ENCODE data around the gene ACOT11.
"Not testable (repeated sequence)": the region's sequence is repeated elsewhere in the genome, so short reads cannot be mapped to it uniquely, and the experiment has no call there.

The ACOT11 gene

DNA sequence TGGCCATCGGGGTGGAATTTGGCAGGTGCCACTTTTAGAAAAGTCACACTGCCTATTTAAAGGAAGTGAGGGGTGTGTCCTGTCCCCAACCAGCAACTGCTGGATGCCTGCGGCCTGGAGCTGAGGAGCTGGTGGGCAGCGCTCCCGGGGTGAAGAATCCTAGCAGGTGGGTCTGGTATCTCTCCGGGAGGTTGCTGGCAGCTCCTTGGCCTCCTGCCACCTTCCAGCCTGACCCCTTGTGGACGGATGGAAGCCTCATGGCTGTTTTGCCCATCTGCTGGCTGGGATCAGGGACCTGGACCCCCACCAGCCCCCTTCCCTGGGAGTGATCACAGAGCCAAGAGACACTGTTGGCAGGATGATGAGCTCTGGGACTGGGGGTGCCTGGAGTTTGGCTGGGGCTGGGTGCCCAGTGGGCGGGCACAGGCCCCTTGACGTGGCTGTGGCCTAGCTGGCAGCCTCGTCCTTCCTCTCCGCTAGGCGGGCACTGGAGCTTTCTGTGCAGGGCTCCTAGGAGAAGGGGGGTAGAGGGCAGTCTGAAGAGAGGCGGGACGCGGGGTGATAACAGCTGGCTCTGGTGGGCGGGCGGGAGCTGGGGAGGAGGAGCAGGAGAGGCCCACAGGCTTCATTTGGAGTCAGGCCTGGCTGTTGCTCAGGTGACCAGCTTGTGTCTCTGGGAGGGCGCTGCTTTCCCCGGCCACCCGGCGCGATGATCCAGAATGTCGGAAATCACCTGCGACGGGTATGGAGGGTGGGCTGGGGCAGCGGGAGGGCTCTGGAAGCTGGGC is at the start of gene ACOT11:
TSS of gene ACOT11 (plus strand) at position 628 of the 788 bp plus-strand sequence. CDS start at position 710, 82 bp downstream.
- DNase-seq (ENCODE audit: low spot score) = no peak

DNA sequence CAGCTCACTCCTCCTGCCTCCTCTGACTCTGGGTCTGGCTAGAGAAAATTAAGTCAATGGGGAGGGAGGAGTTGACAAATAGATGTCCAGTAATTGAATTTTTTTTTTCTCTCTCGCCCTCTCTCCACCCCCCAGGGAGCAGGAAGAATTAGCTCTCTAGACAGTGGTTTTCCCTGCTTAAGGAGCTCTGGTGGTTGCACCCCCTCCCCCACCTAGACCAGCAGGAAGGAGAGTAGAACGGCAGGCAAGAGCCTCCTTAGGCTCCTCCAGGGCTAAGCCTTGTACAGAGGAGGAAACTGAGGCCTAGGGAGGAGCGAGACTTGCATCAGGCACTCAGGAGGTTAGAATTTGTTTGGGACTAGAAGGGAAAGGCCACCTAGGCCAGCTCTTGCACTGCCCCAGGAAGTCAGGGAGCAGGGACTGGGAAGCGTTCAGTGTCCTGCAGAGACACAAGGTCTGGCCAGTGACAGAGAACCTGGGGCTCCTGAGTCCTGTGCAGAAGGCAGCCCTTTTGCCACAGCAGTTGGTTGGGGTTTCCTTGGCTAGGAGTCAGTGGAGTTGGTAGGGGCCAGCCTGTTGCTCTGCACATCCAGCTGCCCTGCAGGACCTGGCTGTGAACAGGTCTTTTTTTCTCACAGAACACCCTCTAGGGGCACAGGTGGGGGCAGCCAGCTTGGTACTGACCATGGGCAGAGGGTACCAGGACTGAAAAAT is 49.5 kb upstream of the ACOT11 start:
- DNase-seq (ENCODE audit: low spot score) = no peak

DNA sequence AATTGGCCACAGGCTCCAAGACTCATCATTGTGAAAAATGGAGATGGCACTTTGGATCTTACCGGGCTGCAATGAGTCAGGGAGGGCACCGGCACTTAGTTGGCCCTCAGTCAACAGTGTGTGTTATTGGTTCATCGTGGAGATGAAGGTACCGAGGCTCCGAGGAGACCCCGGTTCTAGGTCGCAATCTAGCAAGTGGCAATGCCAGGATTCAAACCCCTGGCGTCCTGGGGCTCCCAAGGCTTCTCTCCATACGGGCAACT is 49.0 kb upstream of the ACOT11 start:
- DNase-seq (ENCODE audit: low spot score) = no peak

DNA sequence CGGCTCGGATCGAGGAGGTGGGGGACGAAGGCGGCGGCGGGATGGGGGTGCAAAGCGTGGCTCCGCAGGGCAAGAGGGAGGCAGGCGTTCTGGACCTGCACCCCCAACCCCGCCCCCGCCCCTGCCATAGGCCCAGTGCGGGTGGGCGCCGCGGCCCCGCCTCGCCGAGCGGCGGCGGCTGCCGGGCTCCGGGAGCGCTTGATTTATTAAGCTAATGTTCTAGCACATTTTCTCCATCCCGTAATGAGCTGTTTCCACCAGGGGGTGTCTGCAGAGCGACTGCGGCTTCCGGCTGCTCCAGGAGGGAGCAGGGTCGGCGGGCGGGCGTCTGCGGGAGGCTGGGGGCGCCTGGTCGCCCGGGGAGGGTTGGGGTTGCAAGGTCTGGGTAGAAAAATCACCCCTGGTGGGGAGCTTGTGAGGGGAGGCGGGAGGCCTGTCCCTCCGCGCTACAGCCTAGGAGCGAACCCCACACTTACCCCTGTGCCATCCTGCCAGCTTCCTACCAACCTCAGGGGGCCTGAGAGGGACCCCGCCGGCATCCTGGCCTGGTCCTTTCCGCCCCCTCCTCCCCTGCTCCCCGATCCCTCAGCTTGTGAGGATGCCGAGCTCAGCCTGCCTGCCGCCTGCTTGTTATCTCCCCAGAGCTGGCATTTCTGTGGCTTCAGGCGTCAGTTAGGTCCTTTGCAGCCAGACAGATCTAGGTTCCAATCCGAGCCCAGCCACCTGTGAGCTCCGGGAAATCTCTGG is 48.5 kb upstream of the ACOT11 start:
- peak; percentile 34 for DNase-seq (ENCODE audit: low spot score)

DNA sequence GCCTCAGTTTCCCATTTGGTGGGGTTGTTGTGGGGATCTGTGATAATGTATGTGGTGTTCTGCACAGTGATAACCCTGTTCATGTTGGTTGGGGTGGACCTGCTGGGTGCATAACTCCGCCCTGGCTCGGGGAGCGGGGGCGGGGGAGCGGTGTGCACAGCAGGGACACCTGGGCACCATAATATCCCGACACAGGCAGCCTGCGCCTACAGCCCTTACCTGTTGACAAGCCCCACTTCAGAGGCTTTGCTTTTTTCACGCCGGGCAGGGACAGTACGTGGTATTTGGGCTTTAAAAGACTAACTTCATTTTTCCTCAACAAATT is 48.0 kb upstream of the ACOT11 start:
- DNase-seq (ENCODE audit: low spot score) = no peak

DNA sequence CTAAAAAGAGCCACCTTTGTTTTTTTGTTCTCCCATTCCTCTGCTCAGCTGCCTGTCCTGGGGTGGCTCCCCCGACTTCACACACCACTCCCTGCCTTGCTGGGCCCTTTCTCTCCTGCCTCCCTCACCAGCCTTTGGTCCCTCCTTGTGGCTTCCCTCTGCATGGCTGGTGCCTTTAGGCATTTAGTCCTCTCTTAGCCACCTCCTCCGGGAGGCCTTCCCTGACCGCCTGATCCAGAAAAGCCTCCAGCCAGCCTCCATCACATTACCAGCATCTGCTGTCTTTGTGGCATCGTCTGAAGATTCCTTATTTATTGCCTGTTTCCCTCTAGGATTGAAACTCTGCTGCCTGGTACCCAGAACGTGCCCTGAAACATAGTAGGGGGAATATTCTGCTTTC is 46.2 kb upstream of the ACOT11 start:
- DNase-seq (ENCODE audit: low spot score) = no peak

DNA sequence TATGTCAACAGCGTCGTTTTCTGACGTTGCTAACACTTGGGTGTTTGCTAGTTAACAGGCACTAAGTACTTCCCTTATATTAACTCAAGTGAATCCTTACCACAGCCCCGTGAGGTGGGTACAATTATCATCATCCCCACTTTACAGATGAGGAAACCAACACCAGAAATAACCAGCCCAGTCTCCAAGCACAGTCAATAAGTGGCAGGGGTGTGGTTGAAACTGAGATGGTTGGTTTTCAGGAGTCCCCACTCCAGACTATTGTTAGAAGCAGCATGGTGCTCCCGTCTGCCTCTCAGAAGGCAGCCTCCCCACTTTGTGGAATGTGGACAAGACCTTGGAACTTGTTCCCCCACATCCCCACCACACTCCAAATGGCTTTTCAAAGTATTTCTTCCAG is 45.7 kb upstream of the ACOT11 start:
- DNase-seq (ENCODE audit: low spot score) = no peak

DNA sequence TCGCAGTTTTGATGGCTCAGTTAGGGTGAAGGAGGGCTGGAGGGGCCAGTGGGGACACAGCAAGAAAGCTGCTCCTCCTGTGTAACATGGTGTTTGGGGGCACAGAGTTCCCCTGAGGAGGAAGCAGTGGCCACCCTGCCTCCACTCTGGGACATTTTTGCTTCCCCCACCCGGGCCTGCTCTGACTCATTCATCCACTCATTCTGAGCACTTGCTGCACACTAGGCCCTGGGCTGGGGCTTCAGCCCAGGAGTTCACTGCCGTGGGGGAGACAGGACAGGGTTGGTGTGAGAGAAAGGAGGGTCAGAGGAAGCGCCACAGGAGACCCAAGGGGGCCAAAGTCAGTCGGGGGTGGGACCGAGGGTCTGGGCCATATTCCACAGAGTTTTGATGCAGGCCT is 41.4 kb upstream of the ACOT11 start:
- no peak for DNase-seq (ENCODE audit: low spot score)

DNA sequence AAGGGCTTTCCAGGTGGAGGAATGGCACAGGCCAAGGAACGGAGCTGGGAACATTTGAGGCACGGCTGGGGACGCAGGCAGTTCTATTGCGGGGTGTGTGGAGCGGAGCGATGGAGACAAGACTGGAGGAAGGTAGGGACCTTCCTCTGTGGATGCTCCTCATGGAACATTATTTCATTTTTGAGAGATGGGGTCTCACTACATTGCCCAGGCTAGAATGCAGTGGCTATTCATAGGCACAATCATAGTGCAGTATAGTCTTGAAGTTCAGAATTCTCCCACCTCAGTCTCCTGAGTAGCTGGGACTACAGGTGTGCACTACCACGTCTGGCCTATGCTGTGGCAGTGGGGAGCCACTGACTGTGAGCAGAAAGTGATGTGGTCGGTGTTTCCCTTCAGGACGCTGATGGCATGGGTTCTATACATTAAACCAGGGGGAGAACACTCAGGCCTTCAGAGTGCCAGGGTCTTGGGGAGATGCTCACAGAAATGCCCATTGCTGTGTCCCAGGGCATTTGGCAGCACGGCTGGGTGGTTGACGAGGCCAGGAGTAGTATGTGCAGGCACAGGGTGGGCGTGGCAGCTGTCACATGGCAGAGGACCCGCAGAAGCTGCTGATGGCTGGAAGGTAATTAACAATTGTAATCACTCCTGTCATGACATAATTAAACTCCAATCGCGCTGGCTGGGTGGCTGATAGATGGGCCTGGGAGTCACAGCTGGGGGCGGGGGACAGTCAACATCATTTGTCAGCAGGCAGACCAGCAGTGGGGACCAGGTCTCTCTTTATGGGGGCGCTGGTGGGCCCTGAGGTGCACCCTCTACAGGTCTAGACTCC is 40.8 kb upstream of the ACOT11 start:
- DNase-seq (ENCODE audit: low spot score) = no peak

DNA sequence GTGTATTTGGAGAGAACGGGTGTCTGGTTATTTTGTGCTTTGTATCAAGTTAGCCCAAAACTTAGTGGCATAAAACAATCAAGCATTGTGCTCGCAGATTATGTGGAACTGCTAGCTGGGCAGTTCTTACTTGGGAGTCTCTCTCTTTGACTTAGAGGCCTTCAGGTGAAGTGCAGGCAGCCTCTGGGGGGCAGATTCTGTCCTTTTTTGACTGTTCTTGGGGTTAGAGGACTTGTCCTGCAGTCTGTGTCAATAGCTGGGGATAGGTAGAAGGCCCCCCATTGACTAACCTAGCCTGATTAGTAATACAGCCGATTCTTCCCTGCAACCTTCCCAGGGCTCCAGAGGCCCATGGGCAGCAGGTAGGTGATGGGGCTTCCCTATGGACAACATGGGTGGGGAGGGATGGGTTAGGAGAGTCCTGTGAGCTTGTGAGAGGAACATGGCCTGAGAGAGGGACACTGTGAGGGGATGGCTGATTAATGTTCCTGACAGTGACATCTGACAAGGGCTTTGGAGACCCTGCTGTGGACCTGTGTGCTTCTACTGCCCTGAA is 37.2 kb upstream of the ACOT11 start:
- no peak for DNase-seq (ENCODE audit: low spot score)

DNA sequence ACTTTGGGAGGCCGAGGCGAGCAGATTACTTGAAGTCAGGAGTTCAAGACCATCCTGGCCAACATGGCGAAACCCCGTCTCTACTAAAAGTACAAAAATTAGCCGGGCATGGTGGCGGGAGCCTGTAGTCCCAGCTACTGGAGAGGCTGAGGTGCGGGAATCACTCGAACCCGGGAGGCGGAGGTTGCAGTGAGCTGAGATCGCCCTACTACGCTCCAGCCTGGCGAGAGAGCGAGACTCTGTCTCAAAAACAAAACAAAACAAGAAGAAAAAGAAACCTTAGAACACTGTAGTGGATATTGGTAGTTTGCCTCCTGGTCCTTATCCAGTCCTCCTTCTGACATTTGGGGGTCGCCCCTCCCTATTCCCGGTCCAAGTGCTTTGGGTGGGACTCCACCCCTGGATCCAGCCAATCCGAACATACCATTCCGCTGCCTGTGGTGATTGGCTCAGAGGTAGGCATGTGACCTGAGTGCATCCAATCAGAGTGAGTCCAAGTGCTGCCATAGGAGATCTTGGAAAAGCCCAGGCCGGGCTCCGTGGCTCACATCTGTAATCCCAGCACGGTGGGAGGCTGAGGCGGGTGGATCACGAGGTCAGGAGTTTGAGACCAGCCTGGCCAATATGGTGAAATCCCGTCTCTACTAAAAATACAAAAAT is 34.0 kb upstream of the ACOT11 start:
- not testable (repeated sequence) for DNase-seq (ENCODE audit: low spot score)

DNA sequence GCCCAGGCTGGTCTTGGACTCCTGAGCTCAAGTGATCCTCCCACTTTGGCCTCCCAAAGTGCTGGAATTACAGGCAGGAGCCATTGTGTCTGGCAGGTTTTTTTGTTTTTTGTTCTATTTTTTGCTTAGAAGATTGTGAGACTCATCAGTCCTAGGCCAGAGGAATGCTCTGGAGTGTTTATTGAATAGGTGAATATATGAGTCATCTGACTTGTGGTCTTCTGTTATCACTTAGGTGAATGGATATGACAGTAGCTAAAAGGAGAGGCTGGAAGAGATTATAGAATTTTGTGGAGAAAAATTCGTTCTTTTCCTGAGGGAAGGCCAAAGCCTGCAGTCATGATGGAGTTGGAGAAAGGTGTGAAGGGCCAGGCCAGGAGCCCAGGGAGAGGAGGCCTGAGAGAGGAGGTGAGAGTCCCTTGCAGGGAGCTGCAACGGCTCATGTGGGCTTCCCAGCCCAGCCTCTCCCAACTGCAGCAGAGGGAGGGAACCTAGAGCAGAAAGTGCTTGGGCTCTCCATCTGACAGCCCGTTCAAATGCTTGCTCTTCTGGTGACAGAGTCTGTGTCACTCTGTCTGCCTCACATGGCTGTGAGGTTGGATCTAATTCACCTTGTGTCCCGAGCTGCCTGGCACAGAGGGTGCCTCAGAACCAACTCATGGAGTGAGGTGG is 31.6 kb upstream of the ACOT11 start:
- DNase-seq (ENCODE audit: low spot score) = no peak

DNA sequence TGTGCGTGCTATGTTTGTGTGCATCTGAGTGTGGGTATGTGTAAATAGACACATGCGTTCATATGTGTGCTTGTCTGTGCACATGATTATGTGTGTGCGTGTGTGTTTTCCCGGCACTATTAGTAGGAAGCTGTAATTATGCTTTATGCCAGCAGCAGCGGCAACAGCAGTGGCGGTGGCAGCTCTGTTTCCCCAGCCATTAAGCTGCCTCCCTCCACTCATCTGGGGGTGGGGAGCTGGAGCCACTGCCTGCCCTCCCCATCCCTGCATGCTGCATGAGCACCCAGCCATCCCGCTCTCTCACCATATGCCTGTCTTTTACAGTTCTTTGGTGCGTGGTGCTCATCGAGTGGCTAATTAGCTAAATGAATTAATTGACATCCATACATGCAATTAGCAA is 30.5 kb upstream of the ACOT11 start:
- DNase-seq (ENCODE audit: low spot score) = no peak

DNA sequence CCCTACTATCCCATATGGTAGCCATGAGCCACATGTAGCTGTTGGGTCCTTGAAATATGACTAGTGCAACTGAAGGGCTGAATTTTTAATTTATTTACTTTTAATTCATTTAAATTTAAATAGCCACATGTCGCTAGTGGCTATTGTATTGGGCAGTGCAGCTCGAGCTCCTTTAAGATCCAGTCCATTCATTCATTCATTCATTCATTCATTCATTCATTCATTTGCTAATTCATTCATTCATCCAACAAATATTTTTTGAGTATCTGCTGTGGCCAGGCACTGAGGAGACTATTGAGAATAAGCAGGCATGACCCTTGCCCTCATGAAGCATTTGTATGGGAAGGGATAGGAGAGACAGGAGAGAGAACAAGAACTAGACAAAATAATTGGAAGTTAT is 29.5 kb upstream of the ACOT11 start:
- DNase-seq (ENCODE audit: low spot score) = no peak

DNA sequence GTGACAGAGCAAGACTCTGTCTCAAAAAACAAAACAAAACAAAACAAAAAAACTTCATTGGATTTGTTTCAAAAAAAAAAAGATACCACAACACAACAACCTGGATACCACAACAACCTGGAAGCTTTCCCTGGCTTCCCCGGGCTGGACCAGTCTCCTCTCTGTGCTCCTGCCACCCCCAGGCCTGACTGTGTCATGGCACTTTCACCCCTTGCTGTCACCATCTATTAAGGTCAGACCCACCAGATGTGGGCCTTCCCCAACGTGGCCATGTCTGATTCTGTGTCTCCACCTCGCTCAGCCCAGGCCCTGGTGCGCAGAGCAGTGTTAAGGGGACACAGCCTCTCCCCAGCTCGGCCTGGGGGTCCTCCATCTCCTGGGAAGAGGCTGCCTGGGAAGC is 28.3 kb upstream of the ACOT11 start:
- DNase-seq (ENCODE audit: low spot score) = no peak

DNA sequence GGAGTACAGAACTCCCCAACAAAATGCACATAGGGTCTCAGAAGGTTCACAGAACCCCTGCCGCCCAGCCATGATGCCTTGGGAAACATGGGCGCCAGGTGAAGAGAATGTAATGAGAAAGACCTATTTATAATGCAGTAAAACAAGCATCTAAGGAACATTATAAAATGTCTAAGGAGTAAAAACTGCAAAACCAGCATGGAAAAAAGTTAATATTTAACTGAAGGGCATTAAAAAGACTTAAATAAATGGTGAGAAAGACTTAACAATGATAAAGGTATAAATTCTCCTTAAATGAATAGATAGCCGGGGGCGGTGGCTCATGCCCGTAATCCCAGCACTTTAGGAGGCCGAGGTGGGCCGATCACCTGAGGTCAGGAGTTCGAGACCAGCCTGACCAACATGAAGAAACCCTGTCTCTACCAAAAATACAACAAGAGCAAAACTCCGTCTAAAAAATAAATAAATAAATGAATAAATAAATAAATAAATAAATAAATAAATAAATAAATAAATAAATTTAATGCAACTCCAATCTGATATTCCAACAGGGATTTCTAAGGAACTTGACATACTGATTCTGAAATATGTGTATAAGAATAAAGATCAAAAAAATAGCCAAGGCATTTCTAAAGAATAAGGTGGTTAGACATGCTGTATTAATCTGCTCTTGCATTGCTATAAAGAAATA is 27.3 kb upstream of the ACOT11 start:
- DNase-seq (ENCODE audit: low spot score) = no peak

DNA sequence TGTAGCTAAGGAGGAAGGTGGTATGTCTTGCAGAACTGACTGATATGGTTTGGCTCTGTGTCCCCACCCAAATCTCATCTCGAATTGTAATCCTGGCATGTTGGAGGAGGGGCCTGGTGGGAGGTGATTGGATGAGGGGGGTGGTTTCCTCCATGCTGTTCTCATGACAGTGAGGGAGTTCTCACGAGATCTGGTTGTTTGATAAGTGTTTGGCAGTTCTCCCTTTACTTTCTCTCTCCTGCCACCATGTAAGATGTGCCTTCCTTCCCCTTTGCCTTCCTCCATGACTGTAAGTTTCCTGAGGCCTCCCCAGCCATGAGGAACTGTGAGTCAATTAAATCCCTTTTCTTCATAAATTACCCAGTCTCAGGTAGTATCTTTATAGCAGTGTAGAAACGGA is 21.5 kb upstream of the ACOT11 start:
- not testable (repeated sequence) for DNase-seq (ENCODE audit: low spot score)

DNA sequence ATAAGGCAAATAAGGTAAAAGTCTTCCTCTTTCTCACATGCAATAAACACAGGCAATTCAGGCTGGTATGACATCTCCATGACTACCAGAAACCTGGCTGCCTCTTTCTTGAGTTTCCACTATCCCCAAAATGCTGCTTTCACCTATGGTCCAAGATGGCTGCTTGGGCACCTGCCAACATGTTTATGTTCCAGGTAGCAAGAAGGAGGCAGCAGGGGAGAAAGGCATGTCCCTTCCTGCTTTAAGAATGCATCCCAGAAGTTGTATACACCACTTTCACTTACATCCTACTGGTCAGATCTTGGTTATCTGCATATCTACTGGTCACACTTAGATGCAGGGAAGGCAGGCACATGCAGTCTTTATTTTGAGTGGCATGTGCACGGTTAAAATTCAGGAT is 19.4 kb upstream of the ACOT11 start:
- no peak for DNase-seq (ENCODE audit: low spot score)

DNA sequence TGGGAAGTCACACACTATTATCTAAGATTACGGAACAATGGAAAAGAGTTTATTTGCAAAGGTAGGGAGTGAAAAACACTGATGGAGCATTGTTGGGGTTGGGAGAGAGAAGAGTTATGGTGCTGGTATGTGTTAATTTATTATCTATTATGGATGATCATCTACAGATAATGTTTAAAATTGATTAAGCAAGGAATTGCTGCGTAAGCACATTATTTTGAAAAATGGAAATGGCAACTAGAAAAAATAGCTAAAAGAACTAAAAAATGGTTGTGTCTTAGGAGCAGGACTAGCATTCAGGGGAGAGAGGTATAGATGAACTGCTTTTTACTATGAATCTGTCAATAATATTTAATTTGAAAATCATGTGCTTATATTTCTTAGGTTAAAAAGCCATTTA is 16.0 kb upstream of the ACOT11 start:
- DNase-seq (ENCODE audit: low spot score) = no peak

DNA sequence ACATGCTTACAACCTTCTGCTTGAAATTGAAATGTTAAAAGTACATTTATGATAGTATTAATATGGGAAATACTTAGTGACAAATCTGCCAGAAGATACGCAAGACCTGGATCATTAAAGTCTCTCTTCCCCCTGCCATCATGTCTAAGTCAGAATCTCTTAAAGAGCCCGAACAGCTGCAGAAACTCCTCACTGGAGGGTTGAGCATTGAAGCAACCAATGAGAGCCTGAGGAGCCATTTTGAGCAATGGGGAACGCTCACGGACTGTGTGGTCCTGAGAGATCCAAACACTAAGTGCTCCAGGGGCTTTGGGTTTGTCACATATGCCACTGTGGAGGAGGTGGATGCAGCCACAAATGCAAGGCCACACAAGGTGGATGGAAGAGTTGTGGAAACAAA is 11.4 kb upstream of the ACOT11 start:
- not testable (repeated sequence) for DNase-seq (ENCODE audit: low spot score)

Measured in CD4-positive, alpha-beta T cell treated with Interleukin-15 for 4 hours (primary cell).